Transverse colon (tissue), 3 donors: Measurements from ENCODE around the gene RPS6KA5.

Source experiments
- CTCF ChIP-seq, 5 experiments: fragments of 200-600 bp in 3 of 5; fragments of 450-650 bp in 2 of 5; sonication (generic) in 3 of 5; IDR thresholded peaks; 1 replicate in 2 of 5; 2 replicates in 3 of 5; pipeline ENCODE4 v1.5.1; 2016 to 2017; ENCODE audit warnings: antibody characterized with exemption in 5 of 5, inconsistent platforms in 3 of 5, mild to moderate bottlenecking in 2 of 5, moderate library complexity in 1 of 5
- POLR2A ChIP-seq: fragments of 450-650 bp; IDR thresholded peaks from one replicate; pipeline ENCODE4 v1.6.1; 2016; ENCODE audit warnings: antibody characterized with exemption, mild to moderate bottlenecking, moderate library complexity

DNA sequence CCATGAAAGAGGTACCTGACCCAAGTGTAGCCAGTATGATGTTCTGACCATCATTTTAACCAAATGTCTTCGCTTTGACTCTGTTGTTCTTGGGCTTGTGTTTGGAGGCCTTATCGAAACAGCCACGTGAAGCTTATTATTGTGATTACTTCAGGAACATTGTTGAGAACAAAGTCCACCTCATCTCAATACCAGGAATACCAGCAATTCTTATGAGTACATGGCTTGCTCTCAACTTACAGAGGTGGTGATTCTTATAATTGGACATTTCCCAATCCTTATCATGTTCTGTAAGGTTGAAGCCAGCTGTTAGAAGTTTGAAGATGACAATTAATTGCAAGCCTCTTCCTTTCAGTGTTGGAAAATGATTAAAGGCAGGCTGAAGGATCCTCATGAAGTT, 21.8 kb upstream of the RPS6KA5 start:
- TF ChIP-seq POLR2A (no peak), CTCF (IDR thresholded peaks at IDR 0.05) (no peak)
